ENCODE results near the gene MAMDC2. TPM values are rescaled to one million over a fixed set of nuclear protein-coding genes. Genes with fewer than 3 reads are reported as not detected.
A peak's percentile ranks its signal among the peaks of the same experiment; 100 is the strongest.

Gene MAMDC2
- polyA plus RNA-seq, 2 of the 4 experiments (the other 2 are of a cell fraction), result 0.30 to 0.34 TPM

DNA sequence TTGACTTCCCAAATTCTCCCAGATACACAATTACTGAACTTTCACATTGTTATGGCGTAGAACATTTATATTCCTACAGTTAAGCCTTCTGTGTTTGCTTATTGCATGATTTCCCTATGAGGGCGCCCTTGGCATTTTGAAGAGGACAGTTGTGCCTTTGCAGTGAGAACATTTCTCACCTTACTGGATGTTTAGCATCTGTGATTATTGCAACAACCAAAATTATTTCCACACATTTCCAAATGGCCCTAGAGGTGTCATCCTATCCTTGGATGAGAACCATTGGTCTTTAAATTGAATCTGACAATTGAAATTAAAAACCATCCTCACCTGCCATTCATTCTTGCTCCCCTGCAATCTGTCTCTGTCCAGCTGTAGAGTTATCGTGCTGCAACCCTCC, 104.0 kb downstream of the MAMDC2 start:
- H3K9me3 ChIP-seq, result no peaks in the 10 kb centered on the region
- ChIA-PET CTCF (interaction anchor here (0.6 kb wide), 1 partner anchor 457 kb away, joined by 4 read pairs; no protein-coding TSS in a partner anchor), POLR2A (no interaction called here)
- TF ChIP-seq SMC3 (IDR thresholded peaks at IDR 0.05) (no peak), JUN (IDR thresholded peaks at IDR 0.05) (no peak), SREBF2 (IDR thresholded peaks at IDR 0.05) (no peak), MAFK (IDR thresholded peaks at IDR 0.05; ENCODE audit: partially characterized antibody) (no peak), ZNF302 (CRISPR knock-in tag; IDR thresholded peaks at IDR 0.05) (no peak), RCOR1 (IDR thresholded peaks at IDR 0.05; ENCODE audit: low read depth, low read length) (no peak), CBX2 (IDR thresholded peaks at IDR 0.05; ENCODE audit: borderline replicate concordance, low read depth) (no peak), FOSB (CRISPR knock-in tag; IDR thresholded peaks at IDR 0.05) (no peak)
- TF ChIP-seq, protein P1, sequence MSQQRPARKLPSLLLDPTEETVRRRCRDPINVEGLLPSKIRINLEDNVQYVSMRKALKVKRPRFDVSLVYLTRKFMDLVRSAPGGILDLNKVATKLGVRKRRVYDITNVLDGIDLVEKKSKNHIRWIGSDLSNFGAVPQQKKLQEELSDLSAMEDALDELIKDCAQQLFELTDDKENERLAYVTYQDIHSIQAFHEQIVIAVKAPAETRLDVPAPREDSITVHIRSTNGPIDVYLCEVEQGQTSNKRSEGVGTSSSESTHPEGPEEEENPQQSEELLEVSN (IDR thresholded peaks at IDR 0.05; ENCODE audit: borderline replicate concordance, low read depth), result no peak
- no peak for FAIRE-seq
- no peak for DNase-seq (ENCODE audit: low read depth in 1 of 2, low spot score in 1 of 2)
- no peak overlapping the region for H3K4me2 ChIP-seq
- H3K4me3 ChIP-seq, result no peak overlapping the region
- H3K4me1 ChIP-seq, result no peaks in the 10 kb centered on the region
- no peak overlapping the region for H3K27ac ChIP-seq
- 35% methylated on average over 3 of the region's 3 CpGs for WGBS (ENCODE audit: missing lambda C conversion rate)
- no peak for ATAC-seq

DNA sequence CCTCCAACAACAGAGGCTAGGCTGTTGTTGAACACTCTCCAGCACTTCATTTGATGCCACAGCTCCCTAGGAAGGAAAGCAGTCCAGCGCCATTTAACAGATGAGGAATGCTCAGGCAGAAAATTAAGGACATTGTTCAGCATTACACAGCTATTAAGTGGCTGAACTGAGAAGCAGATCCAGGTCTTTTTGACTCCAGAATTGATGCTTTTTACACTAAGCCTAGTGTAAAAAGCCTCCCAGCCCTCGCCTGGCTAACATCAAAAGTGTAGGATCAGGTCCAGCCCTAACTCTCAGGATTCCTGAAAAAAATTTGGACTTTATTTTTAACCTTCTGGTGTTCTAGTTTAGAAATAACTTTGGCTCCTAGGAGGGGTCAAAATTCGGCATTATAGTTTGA, 108.7 kb downstream of the MAMDC2 start:
- ChIA-PET CTCF (no interaction called here), POLR2A (no interaction called here)
- ATAC-seq (no peak), DNase-seq (ENCODE audit: low read depth in 1 of 2, low spot score in 1 of 2) (no peak), FAIRE-seq (no peak)
- TF ChIP-seq ESRRA (IDR thresholded peaks at IDR 0.05; ENCODE audit: borderline replicate concordance, low read length) (no peak), POLR2A (IDR thresholded peaks at IDR 0.05; ENCODE audit: low read length) (no peak), RFX5 (IDR thresholded peaks at IDR 0.05) (no peak), ZNF302 (CRISPR knock-in tag; IDR thresholded peaks at IDR 0.05) (no peak), FOSL2 (IDR thresholded peaks at IDR 0.05) (no peak), FOSL2 (CRISPR knock-in tag; IDR thresholded peaks at IDR 0.05) (no peak), JUN (IDR thresholded peaks at IDR 0.05) (no peak), HOXB13 (CRISPR knock-in tag; IDR thresholded peaks at IDR 0.05; ENCODE audit: low read depth) (no peak), SMC3 (IDR thresholded peaks at IDR 0.05) (no peak)
- no peaks in the 10 kb centered on the region for H3K4me1 ChIP-seq
- H3K27ac ChIP-seq, result no peak overlapping the region
- H3K4me2 ChIP-seq, result no peak overlapping the region
- WGBS (ENCODE audit: missing lambda C conversion rate), result 35% methylated on average over 3 of the region's 3 CpGs
- H3K9me3 ChIP-seq, result no peaks in the 10 kb centered on the region
- no peak overlapping the region for H3K4me3 ChIP-seq

DNA sequence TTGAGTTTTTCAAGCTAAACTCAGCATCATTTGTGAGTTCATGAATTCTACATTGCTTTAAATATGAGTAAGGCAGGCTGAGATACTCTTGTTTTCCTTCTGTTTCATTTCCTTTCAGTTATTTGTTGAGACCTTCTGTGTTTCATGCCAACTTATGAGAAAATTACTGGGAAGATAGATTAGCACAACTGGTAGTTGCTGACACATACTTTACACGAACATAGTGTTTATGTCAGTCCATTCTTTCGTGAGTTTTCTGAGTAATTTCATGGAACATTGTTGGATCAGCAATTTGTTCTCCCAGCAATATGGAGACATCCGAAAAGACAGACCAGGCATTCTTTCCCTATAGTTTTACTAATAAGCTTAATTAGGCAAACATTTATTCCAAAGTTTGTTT, 113.1 kb downstream of the MAMDC2 start:
- DNase-seq (ENCODE audit: low read depth in 1 of 2, low spot score in 1 of 2) (no peak), FAIRE-seq (peak; percentile 68)
- no peaks in the 10 kb centered on the region for H3K9me3 ChIP-seq

GRCh38 chr9:70159630-70160029, 116.0 kb downstream of the MAMDC2 start:
- ATAC-seq (no peak), DNase-seq (ENCODE audit: low read depth in 1 of 2, low spot score in 1 of 2) (no peak)
- CTCF ChIA-PET, result no interaction called here

More for the DNA sequence above, 113.1 kb downstream of the MAMDC2 start:
- 34% methylated on average over 3 of the region's 3 CpGs for WGBS (ENCODE audit: missing lambda C conversion rate)
- Histone ChIP-seq H3K4me2 (no peak overlapping the region), H3K27ac (no peak overlapping the region), H3K4me3 (no peak overlapping the region), H3K4me1 (no peaks in the 10 kb centered on the region)
- no peak for ATAC-seq
- ChIA-PET POLR2A (no interaction called here), CTCF (interaction anchor here (1.0 kb wide), 1 partner anchor 183 kb away, joined by 3 read pairs; no protein-coding TSS in a partner anchor)
- TF ChIP-seq CBX8 (IDR thresholded peaks at IDR 0.05), result no peak
- no peak for TF ChIP-seq BHLHE40 (IDR thresholded peaks at IDR 0.05; ENCODE audit: low read depth, low read length)
- no peak for TF ChIP-seq FOSB (CRISPR knock-in tag; IDR thresholded peaks at IDR 0.05)
- TF ChIP-seq, protein P2, sequence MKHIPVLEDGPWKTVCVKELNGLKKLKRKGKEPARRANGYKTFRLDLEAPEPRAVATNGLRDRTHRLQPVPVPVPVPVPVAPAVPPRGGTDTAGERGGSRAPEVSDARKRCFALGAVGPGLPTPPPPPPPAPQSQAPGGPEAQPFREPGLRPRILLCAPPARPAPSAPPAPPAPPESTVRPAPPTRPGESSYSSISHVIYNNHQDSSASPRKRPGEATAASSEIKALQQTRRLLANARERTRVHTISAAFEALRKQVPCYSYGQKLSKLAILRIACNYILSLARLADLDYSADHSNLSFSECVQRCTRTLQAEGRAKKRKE (CRISPR knock-in tag; IDR thresholded peaks at IDR 0.05; ENCODE audit: low read depth), result no peak

More at GRCh38 chr9:70159630-70160029, 116.0 kb downstream of the MAMDC2 start:
- TF ChIP-seq GATA3 (IDR thresholded peaks at IDR 0.05; ENCODE audit: borderline replicate concordance) (no peak), HES2 (IDR thresholded peaks at IDR 0.05) (no peak), CEBPB (IDR thresholded peaks at IDR 0.05) (no peak), BCL3 (IDR thresholded peaks at IDR 0.05) (no peak), SREBF2 (IDR thresholded peaks at IDR 0.05) (no peak), TP53 (CRISPR knock-in tag; IDR thresholded peaks at IDR 0.05) (no peak), ESRRA (IDR thresholded peaks at IDR 0.05; ENCODE audit: borderline replicate concordance, low read length) (no peak), CHD2 (IDR thresholded peaks at IDR 0.05; ENCODE audit: low read length, partially characterized antibody) (no peak), EHF (CRISPR knock-in tag; IDR thresholded peaks at IDR 0.05) (no peak), FOXS1 (CRISPR knock-in tag; IDR thresholded peaks at IDR 0.05) (no peak), HMGXB4 (CRISPR knock-in tag; IDR thresholded peaks at IDR 0.05; ENCODE audit: borderline replicate concordance) (no peak), FOSB (CRISPR knock-in tag; IDR thresholded peaks at IDR 0.05) (no peak), BHLHE40 (IDR thresholded peaks at IDR 0.05; ENCODE audit: low read depth, low read length) (no peak)
- no peak overlapping the region for H3K4me2 ChIP-seq
- POLR2A ChIA-PET, result no interaction called here
- no peak overlapping the region for H3K4me3 ChIP-seq
- no peak for FAIRE-seq
- WGBS (ENCODE audit: missing lambda C conversion rate), result 32% methylated on average over 3 of the region's 3 CpGs
- H3K4me1 ChIP-seq, result no peaks in the 10 kb centered on the region
- H3K27ac ChIP-seq, result no peak overlapping the region
- no peaks in the 10 kb centered on the region for H3K9me3 ChIP-seq
